Karpas-422 (cell line): ENCODE data around the gene SH3BP1. TPM values are rescaled to one million over a fixed set of nuclear protein-coding genes. Genes with fewer than 3 reads are reported as not detected.
A peak's percentile ranks its signal among the peaks of the same experiment; 100 is the strongest.

Experiments used
- DNase-seq: peaks from one replicate; pipeline ENCODE4 v3.0.0-alpha.2; 2015
- H2AFZ ChIP-seq: fragments of 200-600 bp; sonication (generic); 2 replicates; pipeline ENCODE4 v1.6.1; 2014; ENCODE audit warnings: antibody characterized with exemption, low read length, mixed read lengths
- H3K27ac ChIP-seq: fragments of 200-600 bp; sonication (generic); 2 replicates; pipeline ENCODE4 v1.5.1; 2014; ENCODE audit warnings: mild to moderate bottlenecking, low read length, moderate library complexity
- H3K27me3 ChIP-seq: fragments of 200-600 bp; sonication (generic); 2 replicates; pipeline ENCODE4 v1.6.1; 2014; ENCODE audit warnings: low read length, mixed read lengths
- H3K36me3 ChIP-seq: fragments of 200-600 bp; sonication (generic); 2 replicates; pipeline ENCODE4 v1.6.1; 2014; ENCODE audit warnings: low read length, mixed read lengths; ENCODE audit not compliant: insufficient read depth
- H3K4me1 ChIP-seq: fragments of 200-600 bp; sonication (generic); 2 replicates; pipeline ENCODE4 v1.6.1; 2014; ENCODE audit warnings: mild to moderate bottlenecking, low read length, mixed read lengths
- H3K4me2 ChIP-seq: fragments of 200-600 bp; sonication (generic); 2 replicates; pipeline ENCODE4 v1.6.1; 2014; ENCODE audit warnings: low read length, low read depth, mild to moderate bottlenecking; ENCODE audit not compliant: poor library complexity, severe bottlenecking
- H3K4me3 ChIP-seq: fragments of 200-600 bp; sonication (generic); 2 replicates; pipeline ENCODE4 v1.5.1; 2014; ENCODE audit warnings: mild to moderate bottlenecking, antibody characterized with exemption, low read length, mixed read lengths
- H3K79me2 ChIP-seq: fragments of 200-600 bp; sonication (generic); 2 replicates; pipeline ENCODE4 v1.6.1; 2014; ENCODE audit warnings: mild to moderate bottlenecking, low read length, mixed read lengths
- H3K9ac ChIP-seq: fragments of 200-600 bp; sonication (generic); 2 replicates; pipeline ENCODE4 v1.6.0; 2014; ENCODE audit warnings: low read length
- H3K9me2 ChIP-seq: fragments of 200-600 bp; sonication (generic), shearing (Covaris generic); replicated peaks from 2 replicates; pipeline ENCODE4 v1.6.0; 2014; ENCODE audit warnings: mild to moderate bottlenecking, low read length, moderate library complexity; ENCODE audit not compliant: insufficient read depth
- H3K9me3 ChIP-seq: fragments of 300-700, 200-600 bp; sonication (generic); 2 replicates; pipeline ENCODE4 v1.6.1; 2014; ENCODE audit warnings: low read length, mixed read lengths
- H4K20me1 ChIP-seq: fragments of 200-600 bp; sonication (generic); 2 replicates; pipeline ENCODE4 v1.6.1; 2014; ENCODE audit warnings: mild to moderate bottlenecking, antibody characterized with exemption, low read length, low read depth; ENCODE audit not compliant: insufficient read depth
- total RNA-seq: library from RNA; depleted of rRNA; stranded (reverse); fragments of >200 nt; shearing (Covaris generic); gene quantifications from 2 replicates; pipeline ENCODE4 v1.2.3, GENCODE V29; 2014; ENCODE audit warnings: low replicate concordance

Gene SH3BP1
- total RNA-seq, 1 experiment from 2014 or later = 43.2 TPM

DNA sequence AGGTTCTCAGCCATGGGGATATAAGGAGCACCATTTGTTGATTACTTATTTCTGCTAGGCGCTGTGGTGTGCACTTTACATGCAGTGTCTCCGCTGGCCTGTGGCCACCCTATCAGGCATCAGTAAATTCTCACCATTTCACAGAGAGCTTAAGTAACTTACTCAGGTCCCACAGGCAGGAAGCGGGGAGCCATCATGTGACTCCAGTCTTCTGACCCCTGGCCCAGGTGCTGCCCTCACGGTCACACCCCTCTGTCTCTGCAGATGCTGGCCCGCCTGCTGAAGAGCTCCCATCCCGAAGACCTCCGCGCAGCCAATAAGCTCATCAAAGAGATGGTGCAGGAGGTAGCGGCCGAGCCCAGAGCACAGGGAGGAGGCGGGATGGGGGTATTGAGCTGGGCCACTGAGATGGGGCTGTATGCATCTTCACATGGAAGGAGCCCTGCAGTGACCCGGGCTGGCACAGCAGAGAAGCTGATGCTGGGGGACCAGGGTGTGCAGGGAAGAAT is 18.1 kb upstream of the SH3BP1 start:
- H3K4me1 ChIP-seq = peaks cover 21% of the 10 kb centered on the region

GRCh38 chr22:37623075-37624016 is 16.1 kb upstream of the SH3BP1 start:
- peaks cover 10% of the 10 kb centered on the region for H3K4me1 ChIP-seq
- peak; percentile 90 for DNase-seq
- H3K36me3 ChIP-seq = peaks cover 12% of the 10 kb centered on the region; the same call in 1 of the 2 replicates
- H2AFZ ChIP-seq = no peak overlapping the region
- H4K20me1 ChIP-seq = 0 out of 2 replicates have a peak, but pooled peaks cover 4% of the 10 kb centered on the region
- no peaks in the 10 kb centered on the region for H3K79me2 ChIP-seq
- peak overlapping the region; percentile 36; the same call in 1 of the 2 replicates for H3K9ac ChIP-seq
- no peak overlapping the region for H3K4me3 ChIP-seq
- no peaks in the 10 kb centered on the region for H3K27me3 ChIP-seq
- H3K9me3 ChIP-seq = no peaks in the 10 kb centered on the region
- H3K27ac ChIP-seq = peak overlapping the region; percentile 44; the same call in 1 of the 2 replicates
- no peak overlapping the region for H3K4me2 ChIP-seq
- H3K9me2 ChIP-seq = no peaks in the 10 kb centered on the region

More for the DNA sequence above, 18.1 kb upstream of the SH3BP1 start:
- no peaks in the 10 kb centered on the region for H3K9me3 ChIP-seq
- H3K9me2 ChIP-seq = no peaks in the 10 kb centered on the region
- no peaks in the 10 kb centered on the region for H3K79me2 ChIP-seq
- no peaks in the 10 kb centered on the region for H3K27me3 ChIP-seq
- H3K4me2 ChIP-seq = no peak overlapping the region
- no peak overlapping the region for H2AFZ ChIP-seq
- H3K9ac ChIP-seq = no peak overlapping the region
- 0 out of 2 replicates have a peak, but pooled peaks cover 4% of the 10 kb centered on the region for H4K20me1 ChIP-seq
- H3K4me3 ChIP-seq = no peak overlapping the region
- peaks cover 12% of the 10 kb centered on the region; the same call in 1 of the 2 replicates for H3K36me3 ChIP-seq
- H3K27ac ChIP-seq = no peak overlapping the region
- no peak for DNase-seq

- Histone ChIP-seq H2AFZ (no peak overlapping the region), H3K9ac (peak overlapping the region; percentile 36; the same call in 1 of the 2 replicates), H3K27me3 (no peaks in the 10 kb centered on the region), H3K9me3 (no peaks in the 10 kb centered on the region), H3K4me1 (peaks cover 4% of the 10 kb centered on the region), H3K9me2 (no peaks in the 10 kb centered on the region), H3K36me3 (peaks cover 7% of the 10 kb centered on the region; the same call in 1 of the 2 replicates), H4K20me1 (0 out of 2 replicates have a peak, but pooled peaks cover 4% of the 10 kb centered on the region), H3K79me2 (no peaks in the 10 kb centered on the region), H3K4me2 (no peak overlapping the region), H3K4me3 (no peak overlapping the region), H3K27ac (peak overlapping the region; percentile 44; the same call in 1 of the 2 replicates)
- DNase-seq = no peak
Observed at GRCh38 chr22:37624017-37624365, 15.5 kb upstream of the SH3BP1 start.

DNA sequence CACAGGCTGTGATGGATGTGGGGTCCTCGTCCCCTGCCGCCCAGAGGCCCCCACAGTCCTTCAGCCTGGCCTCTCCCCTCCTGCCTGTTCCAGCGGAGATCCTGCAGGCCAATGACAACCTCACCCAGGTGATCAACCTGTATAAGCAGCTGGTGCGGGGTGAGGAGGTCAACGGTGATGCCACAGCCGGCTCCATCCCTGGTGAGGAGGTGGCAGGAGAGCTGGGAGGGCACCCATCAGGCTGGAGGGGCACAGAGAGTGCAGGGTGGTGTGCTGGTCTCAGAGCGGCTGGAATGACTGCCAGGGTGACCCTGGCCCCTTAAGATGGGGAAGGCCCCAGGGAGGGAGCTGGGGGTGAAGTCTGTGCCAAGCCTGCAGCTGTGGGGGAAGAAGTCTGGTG is 14.6 kb upstream of the SH3BP1 start:
- H3K9me3 ChIP-seq = no peaks in the 10 kb centered on the region
- no peak for DNase-seq
- peaks cover 4% of the 10 kb centered on the region for H3K4me1 ChIP-seq
- no peak overlapping the region for H3K27ac ChIP-seq
- no peaks in the 10 kb centered on the region for H3K27me3 ChIP-seq
- H2AFZ ChIP-seq = no peak overlapping the region
- H4K20me1 ChIP-seq = 0 out of 2 replicates have a peak, but pooled peaks cover 4% of the 10 kb centered on the region
- peaks cover 5% of the 10 kb centered on the region; the same call in 1 of the 2 replicates for H3K36me3 ChIP-seq
- no peak overlapping the region for H3K9ac ChIP-seq
- H3K4me3 ChIP-seq = no peak overlapping the region
- no peak overlapping the region for H3K4me2 ChIP-seq
- no peaks in the 10 kb centered on the region for H3K79me2 ChIP-seq
- H3K9me2 ChIP-seq = no peaks in the 10 kb centered on the region

- H3K36me3 ChIP-seq = peaks cover 5% of the 10 kb centered on the region; the same call in 1 of the 2 replicates
- no peak overlapping the region for H2AFZ ChIP-seq
- H3K4me1 ChIP-seq = peaks cover 4% of the 10 kb centered on the region
- no peak overlapping the region for H3K4me3 ChIP-seq
- DNase-seq = no peak
- no peaks in the 10 kb centered on the region for H3K9me2 ChIP-seq
- 0 out of 2 replicates have a peak, but pooled peaks cover 4% of the 10 kb centered on the region for H4K20me1 ChIP-seq
- no peaks in the 10 kb centered on the region for H3K9me3 ChIP-seq
- H3K27ac ChIP-seq = no peak overlapping the region
- H3K4me2 ChIP-seq = no peak overlapping the region
- H3K9ac ChIP-seq = no peak overlapping the region
- H3K27me3 ChIP-seq = no peaks in the 10 kb centered on the region
- no peaks in the 10 kb centered on the region for H3K79me2 ChIP-seq
Observed at GRCh38 chr22:37625737-37626136, 13.7 kb upstream of the SH3BP1 start.

DNA sequence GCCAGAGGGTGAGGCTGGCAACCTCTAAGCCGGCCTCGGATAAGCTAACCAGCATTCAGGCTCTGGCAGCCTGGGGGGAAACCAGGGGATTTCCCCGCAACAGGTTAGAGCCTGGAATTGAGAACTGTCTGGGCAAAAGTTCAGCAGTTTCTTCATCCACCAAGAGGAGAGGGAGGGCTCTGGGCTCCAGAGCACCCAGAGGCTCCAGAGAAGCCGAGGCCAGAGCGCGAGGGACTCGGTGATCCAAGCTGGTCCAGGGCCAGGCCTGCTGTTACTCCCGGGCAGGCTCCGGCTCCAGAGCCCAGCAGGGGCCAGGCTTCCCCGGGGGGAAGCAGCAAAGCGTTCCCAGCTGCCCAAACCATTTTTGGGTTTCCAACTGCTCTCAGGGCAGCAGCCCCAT is 13.3 kb upstream of the SH3BP1 start:
- DNase-seq = no peak
- Histone ChIP-seq H3K4me1 (peaks cover 4% of the 10 kb centered on the region), H3K27me3 (no peaks in the 10 kb centered on the region), H3K9me3 (no peaks in the 10 kb centered on the region), H3K36me3 (peaks cover 5% of the 10 kb centered on the region; the same call in 1 of the 2 replicates), H3K4me2 (no peak overlapping the region), H4K20me1 (0 out of 2 replicates have a peak, but pooled peaks cover 4% of the 10 kb centered on the region), H3K9ac (no peak overlapping the region), H2AFZ (no peak overlapping the region), H3K27ac (no peak overlapping the region), H3K79me2 (no peaks in the 10 kb centered on the region), H3K4me3 (no peak overlapping the region), H3K9me2 (no peaks in the 10 kb centered on the region)

DNA sequence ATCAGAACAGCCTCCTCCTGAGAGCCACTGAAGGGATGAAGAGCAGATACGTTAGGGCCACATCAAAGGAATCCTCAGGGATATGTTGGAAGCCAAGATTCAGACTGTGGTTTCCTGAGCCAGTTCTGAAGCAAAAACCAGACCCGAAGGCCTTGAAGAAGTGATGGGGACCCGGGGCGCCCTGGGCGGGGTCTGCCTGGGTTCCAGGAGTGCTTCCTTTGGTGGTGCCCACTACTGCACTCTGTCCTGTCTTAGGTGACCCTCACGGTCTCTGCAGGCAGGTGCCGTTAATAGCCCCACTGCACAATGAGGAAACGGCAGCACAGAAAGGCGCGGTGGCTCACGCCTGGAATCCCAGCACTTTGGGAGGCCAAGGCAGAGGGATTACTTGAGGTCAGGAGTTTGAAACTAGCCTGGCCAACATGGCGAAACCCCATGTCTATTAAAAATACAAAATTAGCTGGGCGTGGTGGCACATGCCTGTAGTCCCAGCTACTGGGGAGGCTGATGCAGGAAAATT is 12.9 kb upstream of the SH3BP1 start:
- Histone ChIP-seq H3K4me1 (peaks cover 4% of the 10 kb centered on the region), H3K9ac (no peak overlapping the region), H3K4me2 (no peak overlapping the region), H3K27ac (no peak overlapping the region), H4K20me1 (0 out of 2 replicates have a peak, but pooled peaks cover 4% of the 10 kb centered on the region), H2AFZ (no peak overlapping the region), H3K4me3 (no peak overlapping the region), H3K9me3 (no peaks in the 10 kb centered on the region), H3K27me3 (no peaks in the 10 kb centered on the region), H3K36me3 (peaks cover 8% of the 10 kb centered on the region; the same call in 1 of the 2 replicates), H3K9me2 (no peaks in the 10 kb centered on the region), H3K79me2 (no peaks in the 10 kb centered on the region)
- DNase-seq = no peak

- Histone ChIP-seq H2AFZ (no peak overlapping the region), H3K36me3 (peaks cover 10% of the 10 kb centered on the region; the same call in 1 of the 2 replicates), H3K9me3 (no peaks in the 10 kb centered on the region), H3K9ac (no peak overlapping the region), H4K20me1 (0 out of 2 replicates have a peak, but pooled peaks cover 4% of the 10 kb centered on the region), H3K27me3 (no peaks in the 10 kb centered on the region), H3K4me3 (no peak overlapping the region), H3K4me1 (peaks cover 7% of the 10 kb centered on the region), H3K27ac (no peak overlapping the region), H3K4me2 (no peak overlapping the region), H3K79me2 (no peaks in the 10 kb centered on the region), H3K9me2 (no peaks in the 10 kb centered on the region)
- no peak for DNase-seq
Observed at GRCh38 chr22:37627121-37627520, 12.3 kb upstream of the SH3BP1 start.
